SIG-M5 treated with dmso at 0.1 percent for 504 hours (cell line): ENCODE measurements around the gene ADORA2A.
"Not testable (repeated sequence)": the region's sequence is repeated elsewhere in the genome, so short reads cannot be mapped to it uniquely, and the experiment has no call there.

ENCODE experiments used
- DNase-seq: peaks from one replicate; lab custom pipeline; 2025; ENCODE audit not compliant: unreplicated experiment; lab: John Stamatoyannopoulos, UW

ADORA2A gene

GRCh38 chr22:24482998-24483397, 55.6 kb downstream of the ADORA2A start:
- no peak for DNase-seq

GRCh38 chr22:24483976-24484545, 56.7 kb downstream of the ADORA2A start:
- no peak for DNase-seq

DNA sequence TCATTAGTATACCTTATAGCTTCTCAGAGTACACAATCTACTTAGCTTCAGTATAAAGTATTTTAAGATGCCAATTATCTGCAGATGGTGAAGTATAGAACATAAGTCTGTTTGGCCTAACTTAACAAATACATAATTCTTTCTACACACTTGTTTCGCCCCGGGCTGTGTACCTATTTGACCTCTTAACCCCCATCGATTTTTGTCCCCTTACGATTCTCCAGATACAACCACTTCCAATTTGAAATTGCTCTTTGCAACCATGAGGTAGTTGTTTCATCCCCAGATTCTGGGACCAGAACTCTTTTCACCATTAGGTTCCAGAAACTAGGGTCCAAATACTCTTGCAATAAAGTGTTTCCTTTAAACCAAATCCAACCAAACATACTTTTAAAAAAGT, 57.8 kb downstream of the ADORA2A start:
- DNase-seq, result no peak

- no peak for DNase-seq
These were observed 58.2 kb downstream of the ADORA2A start for GRCh38 chr22:24485608-24486007.

GRCh38 chr22:24486501-24486921, 59.1 kb downstream of the ADORA2A start:
- DNase-seq, result peak; percentile 48

DNA sequence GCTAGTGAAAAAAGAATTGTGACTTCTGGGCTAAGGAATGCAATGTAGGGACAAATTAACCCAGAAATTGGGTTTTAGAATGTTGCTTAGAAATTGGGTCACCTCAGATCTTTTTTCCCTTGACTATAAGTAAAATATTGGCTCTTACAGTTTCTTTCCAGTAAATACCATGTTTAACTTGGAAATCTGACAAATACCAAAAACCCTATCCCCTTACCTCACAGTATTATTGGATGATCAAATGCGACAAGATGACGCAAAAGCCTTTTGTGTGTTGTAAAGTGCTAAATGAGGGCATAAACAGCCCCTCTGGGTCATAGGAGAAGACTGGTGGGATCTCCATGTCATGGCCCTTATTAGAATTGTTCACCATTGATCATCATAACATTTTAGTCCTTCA, 61.6 kb downstream of the ADORA2A start:
- no peak for DNase-seq

GRCh38 chr22:24489434-24489833, 62.0 kb downstream of the ADORA2A start:
- DNase-seq, result not testable (repeated sequence)
